Epithelial cell of proximal tubule (primary cell): ENCODE measurements around the gene LSAMP. TPM values are rescaled to one million over a fixed set of nuclear protein-coding genes. Genes with fewer than 3 reads are reported as not detected.

Source experiments
- DNase-seq: peaks from one replicate; pipeline ENCODE4 v3.0.0-alpha.2; 2011; ENCODE audit warnings: low read depth
- H3K4me3 ChIP-seq: 2 replicates; pipeline ENCODE4 v1.5.1; 2011; ENCODE audit warnings: low read depth, mild to moderate bottlenecking, low read length
- CTCF ChIP-seq: conservative IDR thresholded peaks from 2 replicates; pipeline ENCODE4 v1.5.1; 2012; ENCODE audit warnings: low read depth, mild to moderate bottlenecking, low read length
- total RNA-seq: library from RNA; depleted of rRNA; stranded (reverse); fragments of >200 nt; gene quantifications from 2 replicates; pipeline ENCODE4 v1.2.3, GENCODE V29; 2015

LSAMP gene
- total RNA-seq, 1 donor from 2014 or later = 5.1 TPM

DNA sequence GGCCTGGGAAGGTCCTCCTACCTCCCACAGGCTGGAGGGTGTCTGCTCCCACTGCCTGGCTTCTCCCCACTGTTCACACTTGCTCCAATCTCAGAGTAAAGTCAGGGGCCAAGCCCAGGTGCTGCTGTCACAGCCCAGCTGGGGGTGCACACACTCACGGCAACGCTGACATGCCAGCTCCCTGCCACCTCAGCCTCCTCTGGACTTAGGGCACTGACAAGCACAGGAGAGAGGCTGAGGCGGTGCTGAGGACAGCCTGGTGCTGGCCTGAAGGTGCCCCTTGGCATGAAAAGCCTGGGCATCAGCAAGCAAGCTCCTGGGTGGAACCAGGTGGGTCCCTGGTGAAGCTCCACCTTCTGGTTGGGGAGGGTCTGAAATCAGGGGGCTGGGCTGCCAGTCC, 53.0 kb downstream of the LSAMP start:
- no peak overlapping the region for H3K4me3 ChIP-seq
- TF ChIP-seq CTCF = no peak
- DNase-seq = no peak

DNA sequence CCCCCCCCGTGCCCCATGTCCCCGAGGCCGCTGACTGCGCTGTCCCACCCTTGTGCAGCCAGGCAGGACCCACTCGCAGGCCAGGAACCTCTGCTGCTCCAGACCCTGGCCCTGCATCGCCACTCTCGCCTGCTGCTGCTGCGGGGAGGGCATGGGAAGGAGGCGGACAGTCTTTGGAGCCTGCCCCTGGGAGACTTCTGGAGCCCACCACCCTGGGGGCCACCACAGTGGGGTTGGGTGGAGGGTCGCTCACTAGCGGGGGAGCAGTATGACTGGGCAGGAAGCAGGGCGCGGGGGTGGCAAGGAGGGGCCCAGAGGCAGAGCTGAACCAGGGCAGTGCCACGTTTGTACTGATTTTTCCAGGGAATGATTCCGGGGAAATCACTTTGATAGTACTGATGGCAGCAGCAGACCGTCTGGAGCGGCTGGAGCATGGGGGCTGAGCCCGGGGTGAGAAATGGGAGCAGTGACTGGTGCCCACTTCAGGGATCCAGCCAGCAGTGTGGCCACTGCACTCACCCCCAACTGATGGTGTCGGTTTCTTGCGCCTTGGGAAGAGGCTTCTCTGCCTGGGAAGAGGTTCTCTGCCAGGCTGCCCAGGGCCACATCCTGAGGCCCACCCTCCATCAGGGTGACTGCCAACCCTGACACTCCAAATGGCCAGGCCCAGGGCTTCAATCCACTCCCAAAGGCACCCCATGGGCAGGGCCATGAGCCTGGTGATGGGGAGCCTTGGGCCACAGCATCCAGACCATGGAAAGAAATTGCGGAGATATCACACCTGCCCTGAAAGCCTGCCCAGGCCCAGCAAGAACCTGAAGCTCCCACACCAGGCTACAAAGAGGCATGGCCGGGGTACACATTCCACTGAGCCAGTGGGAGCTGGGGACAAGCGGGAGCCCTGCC, 53.7 kb downstream of the LSAMP start:
- no peak for TF ChIP-seq CTCF

DNA sequence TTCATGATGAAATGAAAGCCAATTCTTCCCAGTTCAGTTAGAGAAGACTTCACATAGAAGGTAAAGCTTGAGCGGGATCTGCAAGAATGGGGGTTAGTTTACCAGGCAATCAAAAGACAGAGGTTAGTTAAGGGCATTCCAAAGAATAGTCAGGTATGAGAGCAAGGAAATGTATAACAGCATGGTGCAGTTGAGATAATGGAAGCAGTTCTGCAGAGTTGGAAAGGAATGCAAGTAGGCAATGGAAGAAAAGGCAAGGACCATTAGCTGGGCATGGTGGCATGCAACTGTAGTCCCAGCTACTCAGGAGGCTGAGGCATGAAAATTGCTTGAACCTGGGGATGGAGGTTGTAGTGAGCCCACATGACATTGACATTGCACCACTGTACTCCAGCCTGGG, 55.0 kb downstream of the LSAMP start:
- no peak for TF ChIP-seq CTCF
- no peak for DNase-seq
- H3K4me3 ChIP-seq = no peak overlapping the region

More for the DNA sequence above, 53.7 kb downstream of the LSAMP start:
- DNase-seq = no peak
- no peak overlapping the region for H3K4me3 ChIP-seq

DNA sequence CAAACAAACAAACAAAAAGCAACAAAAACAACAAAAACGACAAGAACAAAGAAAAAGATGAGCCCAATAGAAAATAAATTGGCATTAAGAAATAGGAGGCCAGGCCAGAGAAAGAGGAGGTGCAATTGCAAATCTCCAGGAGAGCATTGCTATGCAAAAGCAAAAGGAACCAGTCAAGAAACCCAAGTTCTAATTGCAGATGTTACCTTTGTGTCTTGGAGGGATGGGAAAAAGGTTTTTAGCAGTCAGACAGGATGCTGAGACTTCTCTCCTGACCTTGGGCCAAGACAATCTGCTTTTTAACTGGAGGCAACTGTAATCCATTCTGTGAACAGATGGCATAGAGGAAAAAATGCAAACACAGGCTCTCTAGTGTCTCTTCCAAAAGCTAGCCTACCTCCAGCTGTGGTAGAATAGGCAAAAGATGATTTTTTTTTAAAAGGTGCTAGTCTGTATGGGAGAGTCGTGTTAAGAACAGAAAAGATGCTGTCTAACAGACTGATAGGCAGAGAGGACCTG, 56.4 kb downstream of the LSAMP start:
- no peak for DNase-seq
- TF ChIP-seq CTCF = no peak
- no peak overlapping the region for H3K4me3 ChIP-seq

GRCh38 chr3:116386168-116386567, 59.1 kb downstream of the LSAMP start:
- no peak for TF ChIP-seq CTCF
- DNase-seq = no peak
- H3K4me3 ChIP-seq = no peak overlapping the region

GRCh38 chr3:116384717-116385116, 60.6 kb downstream of the LSAMP start:
- no peak overlapping the region for H3K4me3 ChIP-seq
- DNase-seq = no peak
- no peak for TF ChIP-seq CTCF
